Fibroblast of lung (primary cell): ENCODE measurements around the gene PLSCR1.

Source experiments
- EZH2 ChIP-seq: IDR thresholded peaks from 2 replicates; pipeline ENCODE4 v1.5.1; 2012; ENCODE audit warnings: low read length, control low read depth, mild to moderate bottlenecking; ENCODE audit errors: missing control alignments
- TF ChIP-seq, protein P1 (sequence below), 2 donors: IDR thresholded peaks in 1 of 2; conservative IDR thresholded peaks in 1 of 2; 1 replicate in 1 of 2; 2 replicates in 1 of 2; pipeline ENCODE4 v1.5.1; 2011 to 2012; ENCODE audit warnings: low read length in 2 of 2, control low read depth in 1 of 2, inconsistent platforms in 1 of 2, low read depth in 1 of 2, mild to moderate bottlenecking in 1 of 2

DNA sequence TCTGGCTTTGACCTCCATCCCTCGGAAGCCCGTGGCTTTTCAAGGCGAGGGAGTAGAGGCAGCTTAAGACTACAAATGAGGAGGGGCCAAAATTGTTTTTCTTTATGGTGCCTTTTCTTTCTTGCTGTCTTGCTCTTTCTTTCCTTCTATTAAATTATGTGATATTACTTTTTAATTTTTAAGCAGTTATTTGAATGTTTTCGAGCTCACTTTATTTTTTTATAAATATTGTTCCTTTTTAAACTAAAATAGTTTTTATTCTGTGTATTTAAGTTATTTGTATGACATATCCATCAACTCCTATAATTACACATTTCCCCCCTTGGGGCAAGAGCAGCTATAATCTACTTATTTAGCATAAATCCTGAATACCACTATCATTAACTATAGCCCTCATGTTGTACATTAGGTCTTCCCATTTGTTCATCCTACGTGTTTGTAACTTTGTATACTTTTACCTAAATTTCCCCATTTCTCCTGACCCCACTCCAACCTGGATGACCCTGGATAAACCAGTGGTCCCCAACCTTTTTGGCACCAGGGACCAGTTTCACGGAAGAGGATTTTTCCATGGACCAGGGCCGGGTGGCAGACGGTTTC is 622 bp upstream of the PLSCR1 start:
- TF ChIP-seq, protein P1, sequence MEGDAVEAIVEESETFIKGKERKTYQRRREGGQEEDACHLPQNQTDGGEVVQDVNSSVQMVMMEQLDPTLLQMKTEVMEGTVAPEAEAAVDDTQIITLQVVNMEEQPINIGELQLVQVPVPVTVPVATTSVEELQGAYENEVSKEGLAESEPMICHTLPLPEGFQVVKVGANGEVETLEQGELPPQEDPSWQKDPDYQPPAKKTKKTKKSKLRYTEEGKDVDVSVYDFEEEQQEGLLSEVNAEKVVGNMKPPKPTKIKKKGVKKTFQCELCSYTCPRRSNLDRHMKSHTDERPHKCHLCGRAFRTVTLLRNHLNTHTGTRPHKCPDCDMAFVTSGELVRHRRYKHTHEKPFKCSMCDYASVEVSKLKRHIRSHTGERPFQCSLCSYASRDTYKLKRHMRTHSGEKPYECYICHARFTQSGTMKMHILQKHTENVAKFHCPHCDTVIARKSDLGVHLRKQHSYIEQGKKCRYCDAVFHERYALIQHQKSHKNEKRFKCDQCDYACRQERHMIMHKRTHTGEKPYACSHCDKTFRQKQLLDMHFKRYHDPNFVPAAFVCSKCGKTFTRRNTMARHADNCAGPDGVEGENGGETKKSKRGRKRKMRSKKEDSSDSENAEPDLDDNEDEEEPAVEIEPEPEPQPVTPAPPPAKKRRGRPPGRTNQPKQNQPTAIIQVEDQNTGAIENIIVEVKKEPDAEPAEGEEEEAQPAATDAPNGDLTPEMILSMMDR (conservative IDR thresholded peaks at IDR 0.05 in 1 of 2, IDR thresholded peaks at IDR 0.05 in 1 of 2; ENCODE audit: low read depth in 1 of 2, low read length in 2 of 2), result no peak
- no peak for TF ChIP-seq EZH2
